Stimulated activated CD8-positive, alpha-beta memory T cell treated with anti-CD3 and anti-CD28 coated beads, Interleukin-2, amount 100 ng/mL, for 48 hours (primary cell): ENCODE results near the gene TRIM17.

ENCODE experiments used
- DNase-seq, 2 donors: peaks; one replicate each; pipeline ENCODE4 v3.0.0-alpha.2; 2020; ENCODE audit warnings: low read depth in 2 of 2

The TRIM17 gene

DNA sequence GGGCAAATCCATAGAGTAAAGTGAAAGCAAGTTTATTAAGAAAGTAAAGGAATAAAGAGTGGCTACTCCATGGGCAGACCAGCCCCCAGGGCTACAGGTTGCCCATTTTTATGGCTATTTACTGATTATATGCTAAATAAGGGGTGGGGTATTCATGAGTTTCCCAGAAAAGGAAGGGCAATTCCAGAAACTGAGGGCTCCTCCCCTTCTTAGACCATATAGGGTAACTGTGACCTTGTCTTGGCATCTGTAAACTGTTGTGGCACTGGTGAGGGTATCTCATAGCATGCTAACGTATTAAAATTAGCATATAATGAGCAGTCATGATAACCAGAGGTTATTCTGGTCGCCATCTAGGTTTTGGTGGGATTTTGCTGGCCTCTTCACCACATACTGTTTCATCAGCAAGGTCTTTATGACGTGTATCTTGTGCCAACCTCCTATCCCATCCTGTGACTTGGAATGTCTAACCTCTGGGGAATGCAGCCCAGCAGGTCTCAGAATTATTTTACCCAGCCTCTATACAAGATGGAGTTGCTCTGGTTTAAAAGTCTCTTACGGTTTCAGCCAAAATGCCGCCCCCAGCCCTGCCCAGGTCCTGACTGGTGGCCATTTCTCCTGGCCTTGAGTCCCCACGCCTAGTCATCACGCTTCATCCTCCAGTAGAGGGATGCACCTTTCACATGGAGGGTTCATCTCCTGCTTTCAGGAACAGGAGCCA, 982 bp upstream of the TRIM17 start:
- DNase-seq = no peak

GRCh38 chr1:228417061-228417460, 400 bp upstream of the TRIM17 start:
- DNase-seq = no peak

- DNase-seq = no peak
Observed at GRCh38 chr1:228415853-228416216, 826 bp downstream of the TRIM17 start.

DNA sequence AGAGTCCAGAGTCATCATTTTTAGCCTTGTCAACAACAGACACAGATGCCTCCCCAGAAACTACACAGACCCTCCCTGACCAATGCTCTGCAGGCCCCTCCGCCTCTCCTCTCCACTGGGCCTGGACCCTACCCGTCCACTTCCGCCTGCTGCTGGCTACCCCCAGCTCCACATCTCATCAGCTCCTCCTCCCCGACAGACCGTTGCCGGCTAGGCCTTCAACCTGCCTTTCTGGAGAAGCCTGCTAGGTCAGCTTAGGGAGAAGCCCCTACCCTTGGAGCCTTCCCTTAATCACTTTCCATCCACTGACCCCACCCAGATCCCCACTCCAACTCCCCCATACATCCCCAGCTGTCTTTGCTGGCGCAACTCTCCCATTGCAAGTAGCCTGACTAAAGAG, 1.4 kb downstream of the TRIM17 start:
- no peak for DNase-seq

DNA sequence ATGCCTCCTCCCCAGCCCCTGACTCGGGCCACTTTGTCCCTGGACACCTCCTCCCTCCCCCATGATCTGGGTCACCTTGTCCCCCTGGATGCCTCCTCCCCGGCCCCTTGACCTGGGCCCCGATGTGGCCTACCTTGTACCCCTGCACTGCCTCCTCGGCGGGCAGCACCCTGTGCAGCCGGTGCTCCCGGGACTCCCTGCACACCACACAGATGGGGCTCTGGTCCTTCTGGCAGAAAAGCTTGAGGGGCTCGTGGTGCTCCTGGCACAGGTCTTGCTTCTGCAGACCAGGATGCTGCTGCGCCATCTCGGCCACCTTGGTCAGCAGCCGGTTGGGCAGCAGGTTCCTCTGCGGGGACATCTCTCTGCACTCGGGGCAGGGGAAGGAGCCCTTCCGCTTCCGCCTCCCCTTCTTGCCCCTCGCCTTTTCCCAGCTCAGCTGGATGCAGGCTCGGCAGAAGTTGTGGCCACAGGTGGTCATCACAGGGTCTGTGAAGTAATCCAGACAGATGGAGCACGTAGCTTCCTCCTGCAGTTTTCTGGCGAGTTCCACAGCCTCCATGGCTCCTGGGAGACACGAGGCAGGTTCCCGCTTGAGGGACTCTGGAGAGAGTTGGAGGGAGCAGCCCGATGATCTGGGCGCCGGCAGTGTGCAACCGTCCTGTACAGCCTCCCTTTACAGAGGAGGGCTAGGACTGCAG, 2.0 kb downstream of the TRIM17 start:
- no peak for DNase-seq

DNA sequence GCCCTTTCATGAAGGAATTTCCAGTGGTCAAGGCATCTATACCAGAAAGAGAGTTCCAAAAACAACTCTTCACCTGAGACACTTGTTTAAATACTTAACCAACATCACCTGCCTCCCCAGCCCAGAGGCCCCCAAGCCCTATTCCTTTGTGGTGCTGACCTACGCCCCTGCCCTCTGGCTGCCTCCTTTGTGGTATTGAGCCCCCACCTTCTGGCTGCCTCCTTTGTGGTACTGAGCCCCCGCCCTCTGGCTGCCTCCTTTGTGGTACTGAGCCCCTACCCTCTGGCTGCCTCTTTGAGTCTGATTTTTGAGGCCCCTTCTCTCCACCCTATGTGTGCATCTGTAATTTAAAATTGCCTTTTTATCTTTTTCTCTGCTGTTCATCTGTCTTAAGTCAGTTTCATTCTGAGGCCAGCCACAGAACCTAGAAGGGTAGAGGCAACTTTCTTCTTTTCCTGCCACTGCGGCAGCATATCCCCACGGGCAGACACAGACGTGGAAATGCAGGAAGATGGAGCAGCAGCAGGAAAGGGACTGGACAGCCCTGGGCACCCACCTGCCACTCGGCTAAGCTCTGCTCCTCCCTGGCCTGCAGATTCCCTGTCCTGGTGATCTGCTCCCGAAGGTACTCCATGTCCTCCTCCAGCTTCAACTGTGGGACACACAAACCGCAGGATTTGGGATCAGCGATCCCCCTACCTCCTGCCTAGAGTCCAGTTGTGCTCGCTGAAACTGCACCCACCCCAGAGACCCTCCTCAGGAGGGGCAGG, 3.2 kb downstream of the TRIM17 start:
- DNase-seq = no peak

DNA sequence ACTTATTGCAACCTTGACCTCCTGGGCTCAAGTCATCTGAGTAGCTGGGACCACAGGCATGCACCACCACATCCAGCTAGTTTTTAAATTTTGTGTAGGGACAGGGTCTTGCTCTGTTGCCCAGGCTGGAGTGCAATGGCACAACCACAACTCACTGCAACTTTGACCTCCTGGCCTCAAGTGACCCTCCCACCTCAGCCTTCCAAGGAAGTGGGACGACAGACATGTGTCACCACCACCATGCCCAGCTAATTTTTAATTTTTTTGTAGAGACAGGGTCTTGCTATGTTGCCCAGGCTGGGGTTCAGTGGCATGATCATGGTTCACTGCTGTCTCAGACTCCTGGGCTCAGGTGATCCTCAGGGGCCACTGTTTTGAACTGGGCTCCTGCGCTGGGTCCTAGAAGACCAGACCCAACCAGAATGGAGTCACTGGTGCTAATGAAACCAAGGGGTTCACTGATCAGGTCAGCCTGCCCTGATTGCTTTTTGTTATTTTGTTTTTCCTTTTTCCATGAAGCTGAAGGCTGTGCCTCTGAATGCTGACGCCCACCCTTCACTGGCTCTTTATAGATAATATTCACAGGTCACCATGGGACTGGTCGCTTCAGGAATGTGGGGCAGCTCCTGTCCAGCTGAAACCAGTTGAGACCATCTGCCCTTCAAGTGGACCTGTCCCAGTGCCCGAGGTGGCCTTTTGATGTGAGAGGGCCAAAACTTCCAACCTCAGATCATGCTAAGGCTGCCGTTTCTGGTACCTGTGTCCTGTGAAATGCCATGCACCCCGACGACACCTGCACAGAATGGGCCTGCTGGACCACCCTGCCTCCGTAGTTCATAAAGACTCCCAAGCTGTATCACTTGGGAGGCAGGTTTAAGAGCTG, 4.9 kb downstream of the TRIM17 start:
- DNase-seq = no peak

DNA sequence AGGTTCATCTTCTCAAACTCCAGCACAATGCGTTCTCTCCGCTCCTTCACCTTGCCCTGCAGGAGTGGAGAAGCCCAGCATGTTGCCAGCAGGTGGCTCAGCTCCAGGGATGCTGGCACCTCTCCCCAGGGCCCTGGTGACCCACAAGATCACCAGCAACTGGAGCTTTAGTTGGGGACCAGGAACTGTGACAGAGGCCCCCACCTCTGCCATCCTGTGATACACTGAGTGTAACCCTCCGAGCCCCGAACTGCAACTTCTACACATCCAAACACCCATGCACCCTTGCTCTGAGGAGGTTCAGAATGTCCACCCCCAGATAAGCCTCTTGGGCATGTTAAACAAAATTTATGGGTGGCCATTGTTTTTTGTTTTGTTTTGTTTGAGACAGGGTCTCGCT, 5.5 kb downstream of the TRIM17 start:
- no peak for DNase-seq

- DNase-seq = no peak
Observed at GRCh38 chr1:228410671-228411070, 6.0 kb downstream of the TRIM17 start.

DNA sequence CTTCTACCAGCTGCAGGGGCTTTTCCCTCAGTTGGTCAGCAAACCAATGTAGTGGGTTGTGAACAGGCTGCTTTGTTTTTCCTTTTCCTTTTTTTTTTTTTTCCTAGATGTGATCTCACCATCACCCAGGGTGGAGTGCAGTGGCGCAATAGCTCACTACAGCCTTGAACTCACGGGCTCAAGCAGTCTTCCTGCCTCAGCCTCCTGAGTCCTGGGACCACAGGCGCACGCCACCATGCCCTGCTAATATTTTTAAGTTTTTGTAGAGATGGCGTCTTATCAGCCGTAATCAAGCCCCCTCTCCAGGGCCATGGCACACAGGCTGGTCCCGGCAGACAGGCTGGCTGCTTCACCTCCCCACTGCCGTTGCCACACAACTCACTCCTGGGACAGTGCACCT, 6.6 kb downstream of the TRIM17 start:
- DNase-seq = no peak

DNA sequence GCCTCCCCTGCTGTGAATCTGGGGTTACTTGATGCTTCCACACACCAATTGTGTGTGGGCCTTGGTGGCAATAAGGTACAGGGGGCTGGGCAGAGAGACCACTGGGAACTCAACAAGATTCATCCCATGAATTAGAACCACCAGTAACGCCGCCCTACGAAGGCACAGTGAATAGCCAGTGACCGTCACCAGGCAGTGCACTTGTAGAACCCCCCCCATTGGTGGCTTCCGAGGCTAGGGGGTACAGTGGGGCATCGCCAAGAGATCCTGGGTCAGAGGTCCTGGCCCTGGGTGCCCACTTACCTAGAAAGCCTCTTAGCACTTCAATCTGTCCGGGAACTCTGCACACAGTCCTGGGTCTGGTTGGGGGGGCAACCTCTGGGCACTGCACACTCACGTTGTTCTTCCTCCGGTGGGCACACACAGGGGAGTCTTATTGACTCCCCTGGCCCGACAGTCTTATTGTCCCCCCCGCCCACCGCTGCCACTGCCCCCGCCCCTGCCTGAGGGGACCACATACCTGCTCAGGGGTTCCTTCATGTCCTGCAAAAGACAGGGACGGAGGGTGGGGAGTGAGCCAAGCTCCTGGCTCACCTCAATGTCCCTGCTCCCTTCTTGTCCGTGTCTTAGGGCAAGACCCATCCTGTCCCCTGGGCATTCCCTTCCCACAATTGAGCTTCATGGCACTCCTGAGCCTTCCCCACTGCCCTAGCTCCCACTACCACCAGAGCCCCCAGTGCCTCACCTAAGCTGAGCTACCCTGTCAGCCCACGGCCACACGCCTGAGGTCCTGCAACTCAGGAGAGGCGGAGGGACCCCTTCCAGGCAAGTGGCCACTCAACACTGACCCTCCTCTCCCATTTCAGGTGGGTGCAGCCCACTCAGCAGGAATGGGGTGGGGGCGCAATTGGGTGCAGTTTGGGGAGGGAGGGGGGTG, 7.5 kb downstream of the TRIM17 start:
- DNase-seq = no peak

DNA sequence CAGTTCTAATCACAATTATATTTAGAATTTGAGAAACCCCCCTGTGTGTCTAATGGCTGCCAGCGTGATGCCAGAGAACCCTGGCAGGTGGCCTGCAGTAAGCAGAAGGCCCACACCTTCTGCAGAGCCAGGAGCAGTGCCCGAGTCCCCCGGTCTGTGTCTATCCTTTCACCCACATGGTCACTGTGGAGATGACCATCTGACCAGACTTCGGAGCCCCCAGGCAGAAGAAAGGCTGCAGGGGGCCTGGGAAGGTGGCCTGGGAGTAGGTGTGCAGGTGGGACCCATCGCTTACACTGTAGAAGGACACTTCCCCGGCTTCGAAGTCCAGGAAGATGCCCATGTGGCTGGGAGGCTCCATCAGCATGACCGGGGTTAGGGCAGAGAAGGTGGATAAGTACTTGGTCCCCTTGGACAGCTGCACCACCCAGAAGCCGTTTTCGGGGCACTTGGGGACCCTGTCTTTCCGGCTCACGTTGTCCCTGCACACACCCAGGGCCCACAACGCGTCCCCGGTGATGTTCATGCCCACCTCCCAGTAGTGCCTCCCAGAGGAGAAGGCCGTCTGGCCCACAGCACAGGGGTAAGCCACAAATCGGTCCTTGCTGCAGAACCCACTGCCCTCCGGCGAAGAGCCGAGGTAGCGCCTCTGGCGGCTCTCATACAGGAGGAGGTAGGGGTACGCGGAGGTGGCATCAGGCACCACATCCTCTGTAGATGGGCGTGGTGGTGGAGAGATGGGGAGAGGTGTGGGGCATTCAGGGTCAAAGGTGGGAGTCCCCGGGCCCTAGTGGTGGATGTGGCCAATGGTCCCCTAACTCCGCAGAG, 8.4 kb downstream of the TRIM17 start:
- DNase-seq = no peak

- no peak for DNase-seq
Observed at GRCh38 chr1:228407106-228408040, 9.3 kb downstream of the TRIM17 start.

DNA sequence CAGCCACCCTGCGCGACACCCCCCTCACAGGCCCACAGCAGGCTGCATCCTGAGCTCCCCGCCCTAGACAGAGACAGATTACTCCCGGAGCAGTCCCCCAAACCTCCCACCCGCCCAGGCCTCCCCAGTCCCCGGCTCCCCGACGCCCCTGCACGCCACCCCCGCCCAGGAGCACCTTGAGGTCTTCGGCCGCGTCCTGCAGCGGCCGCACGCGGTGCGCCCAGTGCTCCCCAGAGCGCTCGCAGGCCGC, 10.8 kb downstream of the TRIM17 start:
- no peak for DNase-seq

- DNase-seq = no peak
Observed at GRCh38 chr1:228405200-228405978, 11.3 kb downstream of the TRIM17 start.

- DNase-seq = no peak
Observed at GRCh38 chr1:228404107-228404720, 12.4 kb downstream of the TRIM17 start.

GRCh38 chr1:228403231-228403631, 13.4 kb downstream of the TRIM17 start:
- DNase-seq = no peak

GRCh38 chr1:228402641-228403025, 14.0 kb downstream of the TRIM17 start:
- DNase-seq = no peak
